Measurements from ENCODE around the gene CHMP4B. TPM values are rescaled to one million over a fixed set of nuclear protein-coding genes. Genes with fewer than 3 reads are reported as not detected.
"Not testable (repeated sequence)": the region's sequence is repeated elsewhere in the genome, so short reads cannot be mapped to it uniquely, and the experiment has no call there.

Gene CHMP4B
- total and polyA plus RNA-seq, 5 donors from 2014 or later = 3.1 to 49.0 (median 4.8) TPM

DNA sequence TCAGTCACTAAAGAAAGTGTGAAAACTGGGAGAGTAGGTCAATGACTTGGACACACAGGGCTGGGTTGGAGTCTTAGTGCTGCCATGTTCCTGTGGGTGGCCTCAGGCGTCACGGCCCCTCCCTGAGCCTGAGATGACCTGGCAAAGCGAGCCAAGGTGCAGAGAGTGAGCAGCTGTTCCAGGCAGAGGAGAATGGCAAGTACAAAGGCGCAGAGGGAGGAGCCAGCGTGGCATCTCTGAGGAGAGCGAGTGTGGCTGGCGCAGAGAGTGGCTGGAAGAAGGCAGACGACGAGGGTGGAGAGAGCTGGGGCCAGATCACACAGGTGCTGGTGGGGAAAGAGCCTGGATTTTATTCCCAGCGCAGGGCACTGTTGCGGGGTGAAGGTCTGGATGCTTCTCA, 20.6 kb upstream of the CHMP4B start:
- H3K9me3 ChIP-seq (ENCODE audit: control insufficient read depth in 2 of 2, low read length in 2 of 2) = no peaks in the 10 kb centered on the region
- Mint-ChIP-seq H3K36me3 (peaks cover 21% of the 10 kb centered on the region), H3K4me1 (peaks cover 0 to 8% (median 5%) of the 10 kb centered on the region in 4 donors), H3K4me3 (no peak overlapping the region), H3K27ac (no peak overlapping the region), H3K9me3 (no peaks in the 10 kb centered on the region), H3K27me3 (no peaks in the 10 kb centered on the region)
- H3K4me3 ChIP-seq (ENCODE audit: low read depth, low read length) = no peak overlapping the region
- no peaks in the 10 kb centered on the region for H3K36me3 ChIP-seq (ENCODE audit: control insufficient read depth, insufficient read depth, low read length)
- H3K27me3 ChIP-seq (ENCODE audit: control insufficient read depth, insufficient read depth, low read length) = no peaks in the 10 kb centered on the region
- ATAC-seq (ENCODE audit: low read depth in 2 of 2) (no peak), DNase-seq (no peak)
- H3K27ac ChIP-seq (ENCODE audit: insufficient read depth, low read length, poor library complexity, severe bottlenecking) = no peak overlapping the region
- peaks cover 14% of the 10 kb centered on the region for H3K4me1 ChIP-seq (ENCODE audit: control insufficient read depth, insufficient read depth, low read length, poor library complexity, severe bottlenecking)

DNA sequence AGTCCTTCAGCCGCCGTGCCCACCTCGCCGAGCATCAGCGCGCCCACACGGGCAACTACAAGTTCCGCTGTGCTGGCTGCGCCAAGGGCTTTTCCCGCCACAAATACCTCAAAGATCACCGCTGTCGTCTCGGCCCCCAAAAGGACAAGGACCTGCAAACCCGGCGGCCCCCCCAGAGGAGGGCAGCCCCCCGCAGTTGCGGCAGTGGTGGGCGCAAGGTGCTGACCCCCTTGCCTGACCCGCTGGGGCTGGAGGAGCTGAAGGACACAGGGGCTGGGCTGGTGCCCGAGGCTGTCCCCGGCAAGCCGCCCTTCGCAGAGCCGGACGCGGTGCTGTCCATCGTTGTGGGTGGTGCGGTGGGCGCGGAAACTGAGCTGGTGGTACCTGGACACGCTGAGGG, 20.1 kb upstream of the CHMP4B start:
- Histone ChIP-seq H3K27ac (ENCODE audit: insufficient read depth, low read length, poor library complexity, severe bottlenecking) (no peak overlapping the region), H3K36me3 (ENCODE audit: control insufficient read depth, insufficient read depth, low read length) (no peaks in the 10 kb centered on the region), H3K27me3 (ENCODE audit: control insufficient read depth, insufficient read depth, low read length) (no peaks in the 10 kb centered on the region), H3K9me3 (ENCODE audit: control insufficient read depth in 2 of 2, low read length in 2 of 2) (no peaks in the 10 kb centered on the region), H3K4me1 (ENCODE audit: control insufficient read depth, insufficient read depth, low read length, poor library complexity, severe bottlenecking) (peaks cover 10% of the 10 kb centered on the region), H3K4me3 (ENCODE audit: low read depth, low read length) (no peak overlapping the region)
- ATAC-seq (ENCODE audit: low read depth in 2 of 2) = no peak
- DNase-seq = no peak
- Mint-ChIP-seq H3K27ac (no peak overlapping the region), H3K36me3 (peaks cover 21% of the 10 kb centered on the region), H3K4me3 (no peak overlapping the region), H3K9me3 (no peaks in the 10 kb centered on the region), H3K4me1 (peaks cover 0 to 8% (median 4%) of the 10 kb centered on the region in 4 donors), H3K27me3 (no peaks in the 10 kb centered on the region)

DNA sequence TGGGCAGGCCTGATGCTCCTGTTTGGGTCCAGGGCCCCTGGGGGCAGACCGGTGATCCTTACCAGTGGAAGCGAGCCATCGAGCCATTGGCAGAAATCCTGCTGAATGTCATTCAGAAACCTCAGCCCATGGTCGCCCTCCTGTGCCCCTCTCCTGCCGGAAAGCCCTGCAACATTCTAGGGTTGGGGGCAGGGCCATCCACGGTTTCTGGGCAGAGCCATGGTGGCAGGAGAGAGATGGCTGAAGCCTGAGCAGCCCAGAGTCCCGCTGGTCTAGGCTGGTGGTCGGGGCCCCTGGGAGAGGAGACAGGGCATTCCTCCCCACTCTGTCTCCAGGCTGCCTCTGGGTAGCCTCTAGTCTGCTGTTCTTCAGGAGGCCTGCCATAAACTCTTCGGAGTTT, 19.6 kb upstream of the CHMP4B start:
- Histone ChIP-seq H3K9me3 (ENCODE audit: control insufficient read depth in 2 of 2, low read length in 2 of 2) (no peaks in the 10 kb centered on the region), H3K27me3 (ENCODE audit: control insufficient read depth, insufficient read depth, low read length) (no peaks in the 10 kb centered on the region), H3K4me3 (ENCODE audit: low read depth, low read length) (no peak overlapping the region), H3K4me1 (ENCODE audit: control insufficient read depth, insufficient read depth, low read length, poor library complexity, severe bottlenecking) (peaks cover 9% of the 10 kb centered on the region), H3K27ac (ENCODE audit: insufficient read depth, low read length, poor library complexity, severe bottlenecking) (no peak overlapping the region), H3K36me3 (ENCODE audit: control insufficient read depth, insufficient read depth, low read length) (no peaks in the 10 kb centered on the region)
- ATAC-seq (ENCODE audit: low read depth in 2 of 2) = no peak
- Mint-ChIP-seq H3K36me3 (peaks cover 21% of the 10 kb centered on the region), H3K9me3 (no peaks in the 10 kb centered on the region), H3K4me1 (peaks cover 0 to 8% (median 2%) of the 10 kb centered on the region in 4 donors), H3K27me3 (no peaks in the 10 kb centered on the region), H3K27ac (no peak overlapping the region), H3K4me3 (no peak overlapping the region)
- DNase-seq = no peak

DNA sequence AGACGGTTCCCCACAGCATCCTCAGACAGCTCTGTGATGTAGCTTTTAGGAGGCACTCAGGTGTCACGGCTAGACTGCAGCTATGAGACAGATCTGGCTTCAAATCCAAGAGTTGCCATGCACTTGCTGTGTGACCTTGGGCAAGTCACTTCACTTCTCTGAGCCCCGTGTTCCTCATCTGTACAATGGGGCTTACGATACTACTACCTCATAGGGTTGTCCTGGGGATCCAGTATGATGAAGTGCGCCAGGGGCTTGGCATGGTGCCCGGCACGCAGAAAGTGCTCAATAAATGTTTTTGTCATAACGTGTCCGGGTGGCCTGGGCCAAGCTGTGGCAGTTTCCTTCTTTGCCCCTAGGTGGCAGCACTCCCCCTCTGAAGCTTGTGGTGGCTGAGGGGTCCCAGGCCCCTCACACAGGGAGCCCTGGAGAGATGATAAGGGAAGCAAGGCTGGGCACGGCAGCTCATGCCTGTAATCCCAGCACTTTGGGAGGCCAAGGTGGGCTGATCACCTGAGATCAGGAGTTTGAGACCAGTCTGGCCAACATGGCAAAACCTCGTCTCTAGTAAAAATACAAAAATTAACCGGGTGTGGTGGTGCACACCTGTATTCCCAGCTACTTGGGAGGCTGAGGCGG, 19.1 kb upstream of the CHMP4B start:
- no peaks in the 10 kb centered on the region for H3K9me3 ChIP-seq (ENCODE audit: control insufficient read depth in 2 of 2, low read length in 2 of 2)
- H3K4me1 Mint-ChIP-seq = peaks cover 0 to 6% (median 1%) of the 10 kb centered on the region in 4 donors
- no peaks in the 10 kb centered on the region for H3K9me3 Mint-ChIP-seq
- no peaks in the 10 kb centered on the region for H3K27me3 Mint-ChIP-seq
- peaks cover 21% of the 10 kb centered on the region for H3K36me3 Mint-ChIP-seq
- H3K4me1 ChIP-seq (ENCODE audit: control insufficient read depth, insufficient read depth, low read length, poor library complexity, severe bottlenecking) = peaks cover 7% of the 10 kb centered on the region
- H3K36me3 ChIP-seq (ENCODE audit: control insufficient read depth, insufficient read depth, low read length) = no peaks in the 10 kb centered on the region
- H3K27me3 ChIP-seq (ENCODE audit: control insufficient read depth, insufficient read depth, low read length) = no peaks in the 10 kb centered on the region
- DNase-seq = peak; percentile 22 to 54 (median 42)
- H3K4me3 Mint-ChIP-seq = peak overlapping the region in 1 of 4 donors; percentile 35
- no peak overlapping the region for H3K27ac ChIP-seq (ENCODE audit: insufficient read depth, low read length, poor library complexity, severe bottlenecking)
- H3K27ac Mint-ChIP-seq = no peak overlapping the region
- peak; percentile 28 to 39 for ATAC-seq (ENCODE audit: low read depth in 2 of 2)
- H3K4me3 ChIP-seq (ENCODE audit: low read depth, low read length) = no peak overlapping the region

DNA sequence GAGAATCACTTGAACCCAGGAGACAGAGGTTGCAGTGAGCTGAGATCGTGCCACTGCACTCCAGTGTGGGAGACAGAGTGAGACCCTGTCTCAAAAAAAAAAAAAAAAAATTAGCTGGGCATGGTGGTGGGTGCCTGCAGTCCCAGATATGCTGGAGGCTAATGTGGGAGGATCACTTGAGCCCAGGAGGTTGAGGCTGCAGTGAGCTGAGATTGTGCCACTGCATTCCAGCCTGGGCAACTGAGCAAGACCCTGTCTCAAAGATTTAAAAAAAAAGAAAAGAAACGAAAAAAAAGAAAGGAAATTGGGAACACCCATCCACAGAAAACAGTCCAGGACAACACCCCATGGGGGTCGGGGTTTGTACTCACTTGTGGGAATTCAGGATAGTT, 18.6 kb upstream of the CHMP4B start:
- not testable (repeated sequence) for H3K27me3 ChIP-seq (ENCODE audit: control insufficient read depth, insufficient read depth, low read length); H3K9me3 Mint-ChIP-seq; H3K4me1 Mint-ChIP-seq; DNase-seq; H3K27ac ChIP-seq (ENCODE audit: insufficient read depth, low read length, poor library complexity, severe bottlenecking); H3K36me3 ChIP-seq (ENCODE audit: control insufficient read depth, insufficient read depth, low read length); H3K27me3 Mint-ChIP-seq; ATAC-seq (ENCODE audit: low read depth in 2 of 2); H3K4me3 ChIP-seq (ENCODE audit: low read depth, low read length); H3K9me3 ChIP-seq (ENCODE audit: control insufficient read depth in 2 of 2, low read length in 2 of 2); H3K27ac Mint-ChIP-seq; H3K4me3 Mint-ChIP-seq; H3K4me1 ChIP-seq (ENCODE audit: control insufficient read depth, insufficient read depth, low read length, poor library complexity, severe bottlenecking)
- peaks cover 21% of the 10 kb centered on the region for H3K36me3 Mint-ChIP-seq

DNA sequence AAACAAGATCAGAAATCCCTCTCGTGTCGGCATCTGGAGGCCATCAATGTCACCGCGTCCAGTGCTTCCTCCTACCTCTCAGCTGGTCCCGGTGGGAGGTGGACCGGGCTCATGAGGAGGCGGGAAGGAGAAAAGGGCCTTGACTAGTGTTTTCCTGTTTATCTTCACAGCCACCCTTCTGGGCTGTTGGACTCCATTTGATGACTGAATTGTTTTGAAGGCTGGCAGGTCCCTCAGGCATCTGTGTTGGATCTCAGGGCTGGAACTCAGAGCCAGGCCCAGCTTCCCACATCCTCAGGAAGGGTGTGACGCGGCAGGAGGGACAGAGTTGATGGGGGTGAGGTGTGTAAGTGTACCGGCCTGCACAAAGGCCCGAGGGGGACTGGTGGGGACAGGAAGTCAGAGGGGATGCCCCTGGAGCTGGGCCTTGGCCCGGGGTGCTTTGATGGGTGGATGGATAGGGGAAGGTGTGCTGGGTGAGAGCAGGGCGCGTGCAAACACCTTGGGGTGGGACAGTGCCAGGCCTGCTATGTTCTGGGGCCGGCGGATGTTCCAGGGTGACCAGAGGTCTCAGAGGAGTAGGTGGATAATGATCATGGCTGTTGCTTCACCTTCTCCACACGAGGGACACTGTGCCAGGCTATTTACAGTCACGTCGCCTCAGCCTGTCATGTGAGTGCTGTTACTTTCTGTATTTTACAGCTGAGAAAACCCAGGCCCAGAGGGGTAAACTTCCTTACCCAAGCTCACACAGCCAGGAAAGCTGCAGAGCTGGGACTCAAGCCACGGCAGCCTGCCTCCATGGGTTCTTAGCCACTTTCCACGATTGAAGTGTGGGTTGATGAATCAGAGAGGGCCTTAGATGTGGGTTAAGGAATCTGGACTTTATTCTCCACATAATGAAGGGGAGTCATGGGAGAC, 17.9 kb upstream of the CHMP4B start:
- H3K27me3 ChIP-seq (ENCODE audit: control insufficient read depth, insufficient read depth, low read length) = no peaks in the 10 kb centered on the region
- Mint-ChIP-seq H3K27ac (peak overlapping the region in 2 of 3 donors; percentile 44 to 51), H3K36me3 (peaks cover 20% of the 10 kb centered on the region), H3K9me3 (no peaks in the 10 kb centered on the region), H3K4me3 (no peak overlapping the region), H3K4me1 (peaks cover 0 to 4% (median 0%) of the 10 kb centered on the region in 4 donors), H3K27me3 (no peaks in the 10 kb centered on the region)
- no peak overlapping the region for H3K4me3 ChIP-seq (ENCODE audit: low read depth, low read length)
- DNase-seq (peak in 1 of 3 donors; percentile 32), ATAC-seq (ENCODE audit: low read depth in 2 of 2) (no peak)
- H3K9me3 ChIP-seq (ENCODE audit: control insufficient read depth in 2 of 2, low read length in 2 of 2) = no peaks in the 10 kb centered on the region
- H3K27ac ChIP-seq (ENCODE audit: insufficient read depth, low read length, poor library complexity, severe bottlenecking) = no peak overlapping the region
- H3K4me1 ChIP-seq (ENCODE audit: control insufficient read depth, insufficient read depth, low read length, poor library complexity, severe bottlenecking) = no peaks in the 10 kb centered on the region
- H3K36me3 ChIP-seq (ENCODE audit: control insufficient read depth, insufficient read depth, low read length) = no peaks in the 10 kb centered on the region

DNA sequence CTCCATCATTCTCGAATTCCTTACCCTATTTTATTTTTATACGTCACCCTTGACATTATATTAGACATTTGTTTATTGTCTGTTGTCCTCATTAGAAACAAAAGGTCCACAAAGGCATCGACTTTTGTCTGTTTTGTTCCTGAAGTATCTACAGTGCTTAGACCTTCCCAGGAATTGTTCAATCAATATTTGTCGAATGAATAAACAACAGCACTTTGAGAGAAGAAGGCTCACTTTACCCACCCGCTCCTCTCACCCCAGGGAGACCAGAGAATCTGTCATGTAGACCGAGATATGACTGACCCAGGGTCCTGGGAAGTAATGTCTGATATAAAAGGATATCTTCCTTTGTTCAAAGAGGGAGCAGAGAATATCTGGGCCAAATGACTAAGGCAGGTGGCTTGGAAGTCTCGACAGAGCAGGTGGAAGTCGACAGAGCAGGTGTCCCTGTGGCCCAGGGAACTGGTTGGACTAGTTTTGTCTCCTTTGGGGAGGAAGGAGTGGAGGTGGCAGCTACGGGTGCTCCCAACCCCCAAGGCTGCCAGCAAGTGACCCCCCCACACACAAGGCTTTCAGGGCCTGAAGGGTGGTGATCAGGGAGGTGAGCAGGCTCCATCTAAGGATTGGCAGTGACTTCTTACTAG, 14.8 kb upstream of the CHMP4B start:
- Mint-ChIP-seq H3K36me3 (no peaks in the 10 kb centered on the region), H3K9me3 (no peaks in the 10 kb centered on the region), H3K4me3 (no peak overlapping the region), H3K27ac (no peak overlapping the region), H3K27me3 (no peaks in the 10 kb centered on the region), H3K4me1 (peaks cover 0 to 4% (median 0%) of the 10 kb centered on the region in 4 donors)
- H3K27ac ChIP-seq (ENCODE audit: insufficient read depth, low read length, poor library complexity, severe bottlenecking) = no peak overlapping the region
- H3K4me3 ChIP-seq (ENCODE audit: low read depth, low read length) = no peak overlapping the region
- H3K36me3 ChIP-seq (ENCODE audit: control insufficient read depth, insufficient read depth, low read length) = no peaks in the 10 kb centered on the region
- no peaks in the 10 kb centered on the region for H3K4me1 ChIP-seq (ENCODE audit: control insufficient read depth, insufficient read depth, low read length, poor library complexity, severe bottlenecking)
- no peaks in the 10 kb centered on the region for H3K27me3 ChIP-seq (ENCODE audit: control insufficient read depth, insufficient read depth, low read length)
- ATAC-seq (ENCODE audit: low read depth in 2 of 2) (no peak), DNase-seq (no peak)
- no peaks in the 10 kb centered on the region for H3K9me3 ChIP-seq (ENCODE audit: control insufficient read depth in 2 of 2, low read length in 2 of 2)
